WERI-Rb-1 (cell line): ENCODE results near the gene ERI3.
A peak's percentile ranks its signal among the peaks of the same experiment; 100 is the strongest.

Source experiments
- DNase-seq: peaks from one replicate; pipeline ENCODE4 v3.0.0-alpha.2; 2020
- H3K27ac ChIP-seq: fragments of 250-450 bp; sonication (Bioruptor Pico); 2 replicates; pipeline ENCODE4 v1.5.1; 2020; ENCODE audit warnings: mild to moderate bottlenecking, moderate library complexity
- H3K27me3 ChIP-seq: fragments of 250-450 bp; sonication (Bioruptor Pico); 2 replicates; pipeline ENCODE4 v1.5.1; 2021; ENCODE audit warnings: mild to moderate bottlenecking, low read depth, moderate library complexity; ENCODE audit not compliant: insufficient read depth, severe bottlenecking
- H3K36me3 ChIP-seq: fragments of 250-450 bp; sonication (Bioruptor Pico); 2 replicates; pipeline ENCODE4 v1.5.1; 2020; ENCODE audit warnings: mild to moderate bottlenecking, moderate library complexity
- H3K4me3 ChIP-seq: 2 replicates; pipeline ENCODE4 v1.5.1; 2011; ENCODE audit warnings: low read depth, mild to moderate bottlenecking, control low read depth, low read length
- H3K9me3 ChIP-seq: fragments of 250-450 bp; sonication (Bioruptor Pico); 2 replicates; pipeline ENCODE4 v1.5.1; 2021; ENCODE audit warnings: mild to moderate bottlenecking, moderate library complexity; ENCODE audit not compliant: severe bottlenecking
- CTCF ChIP-seq: IDR thresholded peaks from 2 replicates; pipeline ENCODE4 v1.5.1; 2011; ENCODE audit warnings: low read depth, mild to moderate bottlenecking, control low read depth, inconsistent platforms, low read length

The ERI3 gene

GRCh38 chr1:44327679-44328491 is 27.2 kb downstream of the ERI3 start:
- no peaks in the 10 kb centered on the region for H3K27me3 ChIP-seq
- DNase-seq: peak; percentile 44
- H3K4me3 ChIP-seq: no peak overlapping the region
- no peak for TF ChIP-seq CTCF
- no peak overlapping the region for H3K27ac ChIP-seq
- no peaks in the 10 kb centered on the region for H3K9me3 ChIP-seq
- H3K36me3 ChIP-seq: peaks cover 23% of the 10 kb centered on the region

- H3K9me3 ChIP-seq: no peaks in the 10 kb centered on the region
- H3K27ac ChIP-seq: no peak overlapping the region
- H3K27me3 ChIP-seq: no peaks in the 10 kb centered on the region
- no peak for TF ChIP-seq CTCF
- H3K36me3 ChIP-seq: peaks cover 13% of the 10 kb centered on the region
- no peak overlapping the region for H3K4me3 ChIP-seq
- no peak for DNase-seq
Observed at GRCh38 chr1:44326821-44327465, 28.1 kb downstream of the ERI3 start.

GRCh38 chr1:44326024-44326701 is 28.9 kb downstream of the ERI3 start:
- no peak for DNase-seq
- TF ChIP-seq CTCF: no peak

GRCh38 chr1:44323947-44324346 is 31.1 kb downstream of the ERI3 start:
- H3K27ac ChIP-seq: no peak overlapping the region
- H3K27me3 ChIP-seq: no peaks in the 10 kb centered on the region
- peaks cover 15% of the 10 kb centered on the region for H3K36me3 ChIP-seq
- no peak for DNase-seq
- no peak overlapping the region for H3K4me3 ChIP-seq
- H3K9me3 ChIP-seq: no peaks in the 10 kb centered on the region
- no peak for TF ChIP-seq CTCF

More at GRCh38 chr1:44326024-44326701, 28.9 kb downstream of the ERI3 start:
- Histone ChIP-seq H3K36me3 (peaks cover 9% of the 10 kb centered on the region), H3K9me3 (no peaks in the 10 kb centered on the region), H3K4me3 (no peak overlapping the region), H3K27ac (no peak overlapping the region), H3K27me3 (no peaks in the 10 kb centered on the region)

GRCh38 chr1:44322367-44322766 is 32.7 kb downstream of the ERI3 start:
- Histone ChIP-seq H3K36me3 (peaks cover 31% of the 10 kb centered on the region), H3K27ac (no peak overlapping the region), H3K9me3 (no peaks in the 10 kb centered on the region), H3K27me3 (no peaks in the 10 kb centered on the region), H3K4me3 (no peak overlapping the region)
- DNase-seq: no peak
- TF ChIP-seq CTCF: no peak
